SK-N-SH (cell line): ENCODE data around the gene SMPD4. TPM values are rescaled to one million over a fixed set of nuclear protein-coding genes. Genes with fewer than 3 reads are reported as not detected.
"Not testable (repeated sequence)": the region's sequence is repeated elsewhere in the genome, so short reads cannot be mapped to it uniquely, and the experiment has no call there.

Source experiments
- CTCF ChIA-PET: fragments of 300-600, 350-600 bp; formaldehyde crosslinking; extraction: SDS; loops from one replicate; lab custom pipeline; 2021; lab: Yijun Ruan, JAX
- POLR2A ChIA-PET: fragments of 350-600 bp; sonication (Branson Sonifier 250); formaldehyde crosslinking; extraction: SDS; loops from one replicate; lab custom pipeline; 2020; ENCODE audit warnings: antibody characterized with exemption, inconsistent platforms; lab: Yijun Ruan, JAX
- DNase-seq: peaks from one replicate; pipeline ENCODE4 v3.0.0; 2012
- H2AFZ ChIP-seq: fragments of 200-600 bp; sonication (generic); 2 replicates; pipeline ENCODE4 v1.8.1; 2016; ENCODE audit warnings: antibody characterized with exemption, mild to moderate bottlenecking, low read depth
- H3F3A ChIP-seq: fragments of 200-600 bp; sonication (generic); replicated peaks from 2 replicates; pipeline ENCODE3; 2016; ENCODE audit warnings: antibody characterized with exemption, mild to moderate bottlenecking; ENCODE audit not compliant: insufficient read depth
- H3K27ac ChIP-seq, 2 experiments: fragments of 200-500 bp in 1 of 2; fragments of 200-600 bp in 1 of 2; sonication (Bioruptor generic) in 1 of 2; sonication (generic), shearing (Covaris generic) in 1 of 2; 2 replicates each; pipeline versions ENCODE4 v1.5.1 to v1.6.1; 2014 to 2016; ENCODE audit warnings: low read depth in 2 of 2, inconsistent platforms in 1 of 2, low read length in 1 of 2, mild to moderate bottlenecking in 1 of 2, mixed read lengths in 1 of 2
- H3K27me3 ChIP-seq: fragments of 200-600 bp; sonication (generic), shearing (Covaris generic); 2 replicates; pipeline ENCODE4 v1.6.1; 2016; ENCODE audit warnings: mixed run types; ENCODE audit not compliant: insufficient read depth
- H3K36me3 ChIP-seq, 2 experiments: fragments of 200-500 bp in 1 of 2; fragments of 200-600 bp in 1 of 2; sonication (Bioruptor generic) in 1 of 2; sonication (generic) in 1 of 2; replicated peaks in 1 of 2; 2 replicates each; pipeline versions ENCODE3 to v1.5.1; 2014 to 2016; ENCODE audit warnings: low read length in 1 of 2, mild to moderate bottlenecking in 1 of 2; ENCODE audit not compliant: insufficient read depth in 2 of 2, control insufficient read depth in 1 of 2
- H3K4me1 ChIP-seq, 2 experiments: fragments of 200-500 bp in 1 of 2; fragments of 200-600 bp in 1 of 2; sonication (Bioruptor generic) in 1 of 2; sonication (generic), shearing (Covaris generic) in 1 of 2; 2 replicates each; pipeline versions ENCODE4 v1.5.1 to v1.6.1; 2014 to 2016; ENCODE audit warnings: low read depth in 1 of 2, low read length in 1 of 2, mixed run types in 1 of 2; ENCODE audit not compliant: insufficient read depth in 2 of 2, control insufficient read depth in 1 of 2
- H3K4me2 ChIP-seq: fragments of 200-600 bp; sonication (generic), shearing (Covaris generic); 2 replicates; pipeline ENCODE4 v1.6.1; 2017; ENCODE audit warnings: mixed run types
- H3K4me3 ChIP-seq, 2 experiments: fragments of 200-500 bp in 1 of 2; fragments of 200-600 bp in 1 of 2; sonication (Bioruptor generic) in 1 of 2; sonication (generic), shearing (Covaris generic) in 1 of 2; 2 replicates each; pipeline versions ENCODE4 v1.5.1 to v1.8.1; 2014 to 2016; ENCODE audit warnings: low read depth in 2 of 2, inconsistent platforms in 1 of 2, low read length in 1 of 2, mild to moderate bottlenecking in 1 of 2, mixed read lengths in 1 of 2, moderate library complexity in 1 of 2
- H3K79me2 ChIP-seq: fragments of 200-600 bp; sonication (generic); 2 replicates; pipeline ENCODE4 v1.8.1; 2017; ENCODE audit warnings: mild to moderate bottlenecking; ENCODE audit not compliant: insufficient read depth
- H3K9ac ChIP-seq: fragments of 200-600 bp; sonication (generic); 2 replicates; pipeline ENCODE4 v1.6.1; 2017; ENCODE audit warnings: mixed run types
- H3K9me2 ChIP-seq: fragments of 200-600 bp; sonication (generic); 2 replicates; pipeline ENCODE4 v1.6.1; 2017; ENCODE audit warnings: mixed run types
- H3K9me3 ChIP-seq: fragments of 200-600 bp; sonication (generic); 2 replicates; pipeline ENCODE4 v1.6.1; 2017; ENCODE audit warnings: mixed run types, mild to moderate bottlenecking, moderate library complexity
- H4K20me1 ChIP-seq: fragments of 200-600 bp; sonication (generic); 2 replicates; pipeline ENCODE4 v1.6.1; 2017; ENCODE audit warnings: mild to moderate bottlenecking, mixed run types; ENCODE audit not compliant: insufficient read depth
- CTCF ChIP-seq: fragments of 200-600 bp; sonication (generic); IDR thresholded peaks from 2 replicates; pipeline ENCODE4 v1.6.1; 2017; ENCODE audit warnings: antibody characterized with exemption, mild to moderate bottlenecking, moderate library complexity
- EZH2phosphoT487 ChIP-seq: fragments of 200-600 bp; sonication (generic); IDR thresholded peaks from 2 replicates; pipeline ENCODE4 v1.6.1; 2017; ENCODE audit warnings: low read depth, mixed run types, mild to moderate bottlenecking, antibody characterized with exemption, moderate library complexity, borderline replicate concordance
- FOSL2 ChIP-seq: IDR thresholded peaks from 2 replicates; pipeline ENCODE4 v1.4.0; 2012; ENCODE audit warnings: low read depth, mild to moderate bottlenecking, moderate library complexity, borderline replicate concordance
- FOXJ3 ChIP-seq: sonication (generic); formaldehyde crosslinking; IDR thresholded peaks from 2 replicates; pipeline ENCODE4 v1.5.1; 2020; ENCODE audit warnings: mild to moderate bottlenecking, missing genetic modification reagents
- RCOR1 ChIP-seq: fragments of 150-350 bp; IDR thresholded peaks from 2 replicates; pipeline ENCODE4 v1.6.1; 2017; ENCODE audit warnings: antibody characterized with exemption, low read length
- TAF1 ChIP-seq: IDR thresholded peaks from 2 replicates; pipeline ENCODE4 v1.6.1; 2012; ENCODE audit warnings: low read depth, mild to moderate bottlenecking, low read length, moderate library complexity, borderline replicate concordance
- TCF12 ChIP-seq: IDR thresholded peaks from 2 replicates; pipeline ENCODE4 v1.4.0; 2012
- YY1 ChIP-seq: IDR thresholded peaks from 2 replicates; pipeline ENCODE4 v1.4.0; 2012; ENCODE audit warnings: low read depth, mild to moderate bottlenecking
- WGBS: methylation state at CpG from one replicate; pipeline ENCODE4 v1.1.6; 2017; ENCODE audit warnings: low lambda C conversion rate; 5-methylcytosine and 5-hydroxymethylcytosine counted together
- polyA plus RNA-seq, 3 experiments: library from polyadenylated mRNA; depleted of rRNA; stranded (reverse); fragments of >200 nt; gene quantifications; 2 replicates each; pipeline ENCODE4 v1.2.3, GENCODE V29; 2012

Gene SMPD4
- polyA plus RNA-seq, 1 of the 3 experiments (the other 2 are of a cell fraction) = 43.0 TPM

DNA sequence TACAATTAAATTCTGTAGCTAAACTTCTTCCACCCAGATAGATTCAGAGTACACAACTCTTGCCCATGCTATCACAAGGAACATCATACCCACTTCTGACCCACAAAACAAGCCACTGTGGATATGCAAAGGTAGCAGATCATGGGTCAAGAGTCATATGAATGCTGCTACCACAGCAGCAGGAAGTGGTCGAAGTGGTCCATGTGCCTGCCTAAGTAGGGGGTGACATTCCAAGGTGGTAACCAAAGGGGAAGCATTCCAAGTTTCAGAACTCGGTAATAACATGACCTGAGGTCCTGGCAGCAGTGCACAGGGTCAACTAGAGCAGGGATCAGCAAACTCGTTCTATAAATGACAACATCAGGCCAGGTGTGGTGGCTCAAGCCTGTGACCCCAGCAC, 11.0 kb upstream of the SMPD4 start:
- H3K4me2 ChIP-seq, H3K9me3 ChIP-seq, CTCF ChIA-PET, POLR2A ChIA-PET, H3K4me3 ChIP-seq, DNase-seq, H3K27me3 ChIP-seq, H3F3A ChIP-seq, H3K4me1 ChIP-seq, H3K27ac ChIP-seq, H2AFZ ChIP-seq, H3K9me2 ChIP-seq, H4K20me1 ChIP-seq, H3K36me3 ChIP-seq, H3K9ac ChIP-seq, H3K79me2 ChIP-seq: not testable (repeated sequence)
- 83% methylated on average over 3 of the region's 3 CpGs for WGBS

- H3K9me3 ChIP-seq, DNase-seq, H3F3A ChIP-seq, H3K27me3 ChIP-seq, H4K20me1 ChIP-seq, CTCF ChIA-PET, H3K9ac ChIP-seq, H2AFZ ChIP-seq, H3K4me3 ChIP-seq, H3K4me2 ChIP-seq, H3K9me2 ChIP-seq, H3K27ac ChIP-seq, H3K79me2 ChIP-seq, H3K36me3 ChIP-seq, H3K4me1 ChIP-seq, POLR2A ChIA-PET: not testable (repeated sequence)
- 92% methylated on average over 6 of the region's 6 CpGs for WGBS
Observed at GRCh38 chr2:130191319-130191718, 9.9 kb upstream of the SMPD4 start.

GRCh38 chr2:130190237-130190636, 8.8 kb upstream of the SMPD4 start:
- no peaks in the 10 kb centered on the region for H3K27me3 ChIP-seq
- DNase-seq = no peak
- H3K36me3 ChIP-seq = peaks cover 0 to 2% of the 10 kb centered on the region in 2 experiments
- no peak overlapping the region for H3K4me3 ChIP-seq
- H2AFZ ChIP-seq = no peak overlapping the region
- H3K4me1 ChIP-seq = peaks cover 0 to 4% of the 10 kb centered on the region in 2 experiments; a peak in 1 of 4 replicates
- no peak overlapping the region for H3K9ac ChIP-seq
- no peaks in the 10 kb centered on the region for H3K9me2 ChIP-seq
- no peak overlapping the region for H3K4me2 ChIP-seq
- H3K9me3 ChIP-seq = no peaks in the 10 kb centered on the region
- ChIA-PET CTCF (no interaction called here), POLR2A (no interaction called here)
- no peaks in the 10 kb centered on the region for H3F3A ChIP-seq
- 0 out of 2 replicates have a peak, but pooled peaks cover 2% of the 10 kb centered on the region for H4K20me1 ChIP-seq
- no peak overlapping the region for H3K27ac ChIP-seq
- TF ChIP-seq EZH2phosphoT487 = no peak
- TF ChIP-seq TCF12 = no peak
- TF ChIP-seq FOXJ3 (CRISPR knock-in tag) = no peak
- no peak for TF ChIP-seq TAF1
- no peak for TF ChIP-seq YY1
- no peak for TF ChIP-seq FOSL2
- no peak for TF ChIP-seq CTCF
- no peak for TF ChIP-seq RCOR1
- 85% methylated on average over 2 of the region's 15 CpGs for WGBS
- no peaks in the 10 kb centered on the region for H3K79me2 ChIP-seq

DNA sequence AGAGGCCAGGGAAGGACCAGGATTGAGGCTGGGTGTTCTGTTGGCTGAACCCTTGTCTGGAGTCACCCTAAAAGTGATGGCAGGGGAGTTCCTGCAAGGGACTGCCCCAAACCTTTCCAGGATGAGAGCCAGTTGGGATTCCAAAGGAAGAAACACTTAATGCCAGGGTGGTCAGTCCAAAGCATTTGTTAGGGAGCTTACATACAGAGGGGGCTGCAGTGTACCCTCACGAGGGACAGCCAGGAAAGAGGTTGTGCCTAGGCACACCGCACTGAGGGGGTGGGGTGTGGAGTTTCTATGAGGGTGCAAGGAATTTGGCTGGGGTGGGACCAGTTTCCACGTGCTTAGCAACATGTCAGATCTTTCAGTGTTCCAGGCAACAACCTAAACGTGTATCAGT, 7.6 kb upstream of the SMPD4 start:
- DNase-seq, H3K4me3 ChIP-seq, H3K27ac ChIP-seq, H3K9me3 ChIP-seq, H3K4me2 ChIP-seq, H3K27me3 ChIP-seq, H3K36me3 ChIP-seq, H4K20me1 ChIP-seq, H2AFZ ChIP-seq, H3K9me2 ChIP-seq, H3K9ac ChIP-seq, H3F3A ChIP-seq: not testable (repeated sequence)
- POLR2A ChIA-PET = interaction anchor here (0.6 kb wide), 1 partner anchor 1296 kb away, joined by 3 read pairs; no protein-coding TSS in a partner anchor
- H3K79me2 ChIP-seq = peaks cover 12% of the 10 kb centered on the region
- no CpG with 5 or more reads among the region's 4 CpGs for WGBS
- CTCF ChIA-PET = interaction anchor here (0.6 kb wide), 1 partner anchor 1452 kb away, joined by 3 read pairs; no protein-coding TSS in a partner anchor
- H3K4me1 ChIP-seq = peaks cover 0 to 11% of the 10 kb centered on the region in 2 experiments; a peak in 1 of 4 replicates

DNA sequence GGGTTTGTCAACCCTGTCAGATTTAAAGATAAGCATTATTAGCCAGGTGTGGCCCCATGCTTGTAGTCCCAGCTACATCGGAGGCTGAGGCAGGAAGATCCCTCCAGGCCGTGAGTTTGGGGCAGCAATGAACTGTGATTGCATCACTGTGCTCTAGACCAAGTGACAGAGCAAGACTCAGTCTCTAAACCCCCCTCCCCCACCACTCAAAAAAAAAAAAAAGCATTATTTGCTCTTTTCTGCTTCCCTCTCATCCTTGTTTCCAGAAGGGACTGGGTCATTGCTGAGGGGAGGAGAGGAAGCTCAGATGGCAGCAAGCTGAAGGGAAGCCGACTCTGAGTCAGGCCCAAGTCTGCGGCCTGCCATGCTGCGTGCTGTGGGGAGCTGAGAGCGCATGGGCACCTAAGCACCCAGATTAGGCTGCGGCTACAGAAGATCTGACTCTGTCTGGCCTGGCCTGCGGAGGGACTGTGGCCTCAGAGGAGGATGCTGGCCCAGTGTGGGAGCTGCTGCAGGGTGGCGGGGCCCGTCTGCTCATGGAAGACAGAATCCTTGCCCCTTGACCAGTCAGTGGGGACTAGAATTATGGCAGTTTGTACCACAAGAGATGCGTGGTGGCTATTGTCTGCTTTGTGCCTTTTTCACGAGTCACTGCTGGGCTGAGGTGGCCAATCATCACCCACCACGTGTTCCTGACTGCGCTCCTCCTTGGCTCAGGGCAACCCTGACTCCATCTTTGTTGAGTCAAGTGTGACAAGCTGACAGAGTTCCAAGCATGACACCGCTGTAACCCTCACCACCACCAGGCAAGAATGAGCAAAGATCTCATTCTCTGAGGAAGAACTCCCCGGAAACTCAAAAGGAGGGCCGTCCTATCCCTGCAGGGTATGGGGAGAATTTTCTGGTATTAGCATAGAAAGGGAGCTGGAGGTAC, 6.7 kb upstream of the SMPD4 start:
- not testable (repeated sequence) for H3K9me3 ChIP-seq, H3K9me2 ChIP-seq, DNase-seq, H3K9ac ChIP-seq, H3K4me3 ChIP-seq, H3K27ac ChIP-seq, H2AFZ ChIP-seq, H3K27me3 ChIP-seq, H3K36me3 ChIP-seq, H3F3A ChIP-seq, H3K4me2 ChIP-seq, H4K20me1 ChIP-seq
- ChIA-PET CTCF (interaction anchor here (0.6 to 11.1 kb wide), 2 partner anchors 146 to 1453 kb away, joined by 3 to 113 read pairs; no protein-coding TSS in a partner anchor), POLR2A (interaction anchor here (0.6 kb wide), 3 partner anchors 112 to 1296 kb away, joined by 3 to 5 read pairs (median 3); no protein-coding TSS in a partner anchor)
- peaks cover 20% of the 10 kb centered on the region for H3K79me2 ChIP-seq
- H3K4me1 ChIP-seq = peaks cover 0 to 19% of the 10 kb centered on the region in 2 experiments; a peak in 1 of 4 replicates
- 93% methylated on average over 17 of the region's 17 CpGs for WGBS
